Measurements from ENCODE around the gene CCDC195. TPM values are rescaled to one million over a fixed set of nuclear protein-coding genes. Genes with fewer than 3 reads are reported as not detected.

Gene CCDC195
- total RNA-seq, 3 donors from 2014 or later: not detected

DNA sequence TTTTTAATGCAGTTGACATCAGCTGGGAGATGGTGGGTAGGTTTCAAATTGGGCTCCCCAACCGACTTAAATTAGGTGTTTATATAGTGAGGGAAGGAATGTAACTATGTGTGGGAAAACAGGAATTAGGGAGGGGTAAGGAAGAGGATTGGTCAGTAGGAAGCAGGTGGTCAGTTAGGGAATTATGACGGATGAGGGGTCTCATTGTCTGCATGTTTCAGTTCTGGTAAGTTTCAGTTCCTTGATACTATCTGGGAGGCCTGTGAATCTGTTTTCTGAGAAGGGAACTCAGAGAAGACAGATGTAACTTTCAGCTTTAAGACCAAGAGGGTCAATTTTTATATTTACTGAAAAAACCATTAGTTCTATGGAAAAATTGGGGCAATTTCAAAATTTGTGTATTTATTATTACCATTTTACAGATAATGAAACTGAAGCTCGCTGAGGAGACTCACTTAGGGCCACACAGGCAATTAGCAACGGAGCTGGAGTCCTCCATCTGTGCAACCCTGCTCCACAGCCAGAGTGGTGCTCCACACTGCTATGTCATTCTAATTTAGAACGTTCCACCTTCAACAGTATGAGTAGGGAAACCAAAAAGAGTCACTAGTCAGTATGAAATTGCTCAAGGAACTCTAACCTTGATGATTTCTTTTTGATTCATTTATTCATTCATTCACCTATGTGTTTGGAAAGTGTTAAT lies 36.0 kb upstream of the CCDC195 start:
- no peak for TF ChIP-seq CTCF (IDR thresholded peaks at IDR 0.05)
- TF ChIP-seq POLR2AphosphoS5 (IDR thresholded peaks at IDR 0.05): no peak
- TF ChIP-seq POLR2A (IDR thresholded peaks at IDR 0.05): no peak
- Histone ChIP-seq H3K36me3 (no peaks in the 10 kb centered on the region), H3K27ac (no peak overlapping the region), H3K9me3 (peaks cover 0 to 4% of the 10 kb centered on the region in 2 donors), H3K4me1 (no peaks in the 10 kb centered on the region), H3K27me3 (no peaks in the 10 kb centered on the region), H3K4me3 (no peak overlapping the region)
- DNase-seq (ENCODE audit: low spot score in 2 of 2): no peak
- intact Hi-C loops (cut with DNase I; ENCODE audit: low total_unique reads): no loop called here

DNA sequence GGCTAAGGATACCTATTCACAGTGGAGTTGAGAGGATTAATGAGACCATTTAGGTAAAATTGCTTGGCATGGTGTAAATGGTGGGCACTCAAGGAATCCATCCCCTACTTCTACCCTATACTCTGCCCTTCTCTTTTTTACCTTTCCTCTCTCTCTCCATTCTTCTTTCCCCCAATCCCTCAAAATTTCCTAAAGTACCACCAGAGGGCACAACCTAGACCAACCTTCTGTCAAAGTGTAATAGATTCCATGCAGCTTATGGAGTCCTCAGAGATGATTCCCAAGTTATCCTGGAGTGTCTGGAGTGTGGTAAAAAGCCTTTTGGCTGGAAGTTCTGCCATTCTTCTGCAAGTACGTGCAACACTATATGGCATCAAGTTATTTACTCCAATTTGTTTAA lies 33.0 kb upstream of the CCDC195 start:
- no peak for DNase-seq (ENCODE audit: low spot score in 2 of 2)
- intact Hi-C loops (cut with DNase I; ENCODE audit: low total_unique reads): no loop called here
- Histone ChIP-seq H3K4me3 (no peak overlapping the region), H3K9me3 (no peaks in the 10 kb centered on the region), H3K27me3 (no peaks in the 10 kb centered on the region), H3K4me1 (no peaks in the 10 kb centered on the region), H3K27ac (no peak overlapping the region), H3K36me3 (no peaks in the 10 kb centered on the region)
- no peak for TF ChIP-seq POLR2A (IDR thresholded peaks at IDR 0.05)
- no peak for TF ChIP-seq POLR2AphosphoS5 (IDR thresholded peaks at IDR 0.05)
- TF ChIP-seq CTCF (IDR thresholded peaks at IDR 0.05): no peak

- H3K27me3 ChIP-seq: no peaks in the 10 kb centered on the region
- H3K4me1 ChIP-seq: no peaks in the 10 kb centered on the region
- intact Hi-C loops (cut with DNase I; ENCODE audit: low total_unique reads): no loop called here
- no peak overlapping the region for H3K4me3 ChIP-seq
- TF ChIP-seq POLR2A (IDR thresholded peaks at IDR 0.05): no peak
- no peak for TF ChIP-seq CTCF (IDR thresholded peaks at IDR 0.05)
- no peak overlapping the region for H3K27ac ChIP-seq
- no peaks in the 10 kb centered on the region for H3K9me3 ChIP-seq
- no peak for DNase-seq (ENCODE audit: low spot score in 2 of 2)
- no peaks in the 10 kb centered on the region for H3K36me3 ChIP-seq
Observed at GRCh38 chr2:224747765-224748164, 31.6 kb upstream of the CCDC195 start.

DNA sequence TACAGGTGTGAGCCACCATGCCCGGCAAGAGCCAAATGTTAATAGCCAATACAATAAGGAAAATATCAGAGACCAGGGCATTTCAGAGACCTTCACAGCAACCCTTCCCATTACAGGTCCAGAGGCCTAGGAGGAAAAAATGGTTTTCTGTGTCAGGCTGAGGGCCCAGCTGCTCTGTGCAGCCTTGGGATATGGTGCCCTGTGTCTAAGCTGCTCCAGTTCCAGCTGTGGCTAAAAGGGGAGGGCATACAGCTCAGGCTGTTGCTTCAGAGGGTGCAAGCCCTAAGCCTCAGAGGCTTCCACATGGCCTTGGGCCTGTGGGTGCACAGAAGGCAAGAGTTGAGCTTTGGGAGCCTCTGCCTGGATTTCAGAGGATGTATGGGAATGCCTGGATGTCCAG lies 20.1 kb upstream of the CCDC195 start:
- Histone ChIP-seq H3K36me3 (no peaks in the 10 kb centered on the region), H3K27me3 (no peaks in the 10 kb centered on the region), H3K4me3 (no peak overlapping the region), H3K9me3 (peaks cover 14 to 19% of the 10 kb centered on the region in 2 donors), H3K4me1 (no peaks in the 10 kb centered on the region), H3K27ac (no peak overlapping the region)
- intact Hi-C loops (cut with DNase I; ENCODE audit: low total_unique reads): no loop called here
- TF ChIP-seq CTCF (IDR thresholded peaks at IDR 0.05) (no peak), POLR2A (IDR thresholded peaks at IDR 0.05) (no peak), POLR2AphosphoS5 (IDR thresholded peaks at IDR 0.05) (no peak)
- DNase-seq (ENCODE audit: low spot score in 2 of 2): no peak

DNA sequence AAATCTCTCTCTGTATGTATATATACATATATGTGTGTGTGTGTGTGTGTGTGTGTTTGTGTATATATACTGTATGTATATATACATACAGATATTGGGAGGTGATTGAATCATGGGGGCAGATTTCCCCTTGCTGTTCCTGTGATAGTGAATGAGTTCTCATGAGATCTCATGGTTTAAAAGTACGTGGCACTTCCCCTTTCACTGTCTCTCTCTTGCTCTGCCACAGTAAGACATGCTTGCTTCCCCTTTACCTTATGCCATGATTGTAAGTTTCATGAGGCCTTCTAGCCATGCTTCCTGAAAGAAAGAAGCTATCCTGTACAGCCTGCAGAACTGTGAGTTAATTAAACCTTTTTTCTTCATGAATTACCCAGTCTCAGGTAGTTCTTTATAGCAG lies 18.8 kb upstream of the CCDC195 start:
- Histone ChIP-seq H3K36me3 (no peaks in the 10 kb centered on the region), H3K27me3 (no peaks in the 10 kb centered on the region), H3K9me3 (peaks cover 14 to 19% of the 10 kb centered on the region in 2 donors), H3K27ac (no peak overlapping the region), H3K4me1 (no peaks in the 10 kb centered on the region), H3K4me3 (no peak overlapping the region)
- TF ChIP-seq POLR2A (IDR thresholded peaks at IDR 0.05) (no peak), POLR2AphosphoS5 (IDR thresholded peaks at IDR 0.05) (no peak), CTCF (IDR thresholded peaks at IDR 0.05) (no peak)
- intact Hi-C loops (cut with DNase I; ENCODE audit: low total_unique reads): no loop called here
- DNase-seq (ENCODE audit: low spot score in 2 of 2): no peak

All from breast epithelium (tissue), 4 donors.